HCT116 (cell line): Measurements from ENCODE around the gene CLPTM1L.

Source experiments
- ATF3 ChIP-seq: IDR thresholded peaks from 2 replicates; pipeline ENCODE4 v1.6.1; 2012
- CTCF ChIP-seq, 3 experiments: fragments of 200-600 bp in 1 of 3; sonication (generic) in 1 of 3; IDR thresholded peaks in 2 of 3; conservative IDR thresholded peaks in 1 of 3; 2 replicates each; pipeline ENCODE4 v1.5.1; 2012 to 2017; ENCODE audit warnings: low read depth in 2 of 3, low read length in 2 of 3, antibody characterized with exemption in 1 of 3, borderline replicate concordance in 1 of 3, control low read depth in 1 of 3, mild to moderate bottlenecking in 1 of 3, mixed read lengths in 1 of 3, mixed run types in 1 of 3, moderate library complexity in 1 of 3; ENCODE audit not compliant: insufficient read depth in 1 of 3
- POLR2AphosphoS5 ChIP-seq: IDR thresholded peaks from 2 replicates; pipeline ENCODE4 v1.6.1; 2011; ENCODE audit warnings: mild to moderate bottlenecking, low read depth, low read length, moderate library complexity
- REST ChIP-seq: IDR thresholded peaks from 2 replicates; pipeline ENCODE4 v1.6.1; 2012; ENCODE audit warnings: low read depth
- YY1 ChIP-seq: IDR thresholded peaks from 2 replicates; pipeline ENCODE4 v1.6.1; 2011; ENCODE audit warnings: low read length, low read depth, moderate library complexity, mild to moderate bottlenecking; ENCODE audit not compliant: insufficient replicate concordance; ENCODE audit errors: extremely low read depth

GRCh38 chr5:1300581-1301083 lies 44.3 kb downstream of the CLPTM1L start:
- TF ChIP-seq REST = no peak
- TF ChIP-seq CTCF (IDR thresholded peaks at IDR 0.05 in 2 of 3, conservative IDR thresholded peaks at IDR 0.05 in 1 of 3; ENCODE audit: borderline replicate concordance in 1 of 3, insufficient read depth in 1 of 3, low read depth in 2 of 3, low read length in 2 of 3) = no peak
- no peak for TF ChIP-seq ATF3
- TF ChIP-seq POLR2AphosphoS5 = no peak
- TF ChIP-seq YY1 = no peak
